ENCODE measurements around the gene MPZL1. TPM values are rescaled to one million over a fixed set of nuclear protein-coding genes. Genes with fewer than 3 reads are reported as not detected.

The MPZL1 gene
- total and polyA plus RNA-seq, 2 of the 8 experiments (the other 6 are each of a cell fraction or from before 2014, with no cell fraction given): 37.8 to 120 TPM

GRCh38 chr1:167808104-167808503 is 86.3 kb downstream of the MPZL1 start (continued):
- TF ChIP-seq CREB1 (IDR thresholded peaks at IDR 0.05) (no peak), RXRA (IDR thresholded peaks at IDR 0.05; ENCODE audit: insufficient read depth, low read depth, low read length) (no peak), PHF8 (conservative IDR thresholded peaks at IDR 0.05; ENCODE audit: low read depth, low read length) (no peak), JUND (IDR thresholded peaks at IDR 0.05; ENCODE audit: low read length) (no peak), CTCF (IDR thresholded peaks at IDR 0.05; ENCODE audit: control extremely low read depth in 1 of 3, insufficient read depth in 1 of 3, low read depth in 1 of 3, low read length in 3 of 3) (no peak), TEAD4 (IDR thresholded peaks at IDR 0.05; ENCODE audit: low read depth, low read length) (no peak)
